ENCODE data around the gene SLC4A4.

GRCh38 chr4:71375494-71375893, 36.7 kb downstream of the SLC4A4 start:
- TF ChIP-seq CTCF (tag by site-specific recombination; IDR thresholded peaks at IDR 0.05) (no peak), ZNF623 (tag by site-specific recombination; IDR thresholded peaks at IDR 0.05) (no peak)

All from HEK293 (cell line).